ENCODE results near the gene COL8A1.

- no peak for TF ChIP-seq POLR2AphosphoS5 (IDR thresholded peaks at IDR 0.05; ENCODE audit: low read depth, low read length)
- TF ChIP-seq CTCF (IDR thresholded peaks at IDR 0.05) = no peak
Observed at GRCh38 chr3:99817047-99817436, 178.6 kb downstream of the COL8A1 start.

All from Panc1 (cell line).